GM18909 (cell line): ENCODE measurements around the gene HS6ST1.

ENCODE experiments used
- ATAC-seq: cut with Tn5 transposase; IDR thresholded peaks from one replicate; pipeline ENCODE4 v1.9.1; 2021; ENCODE audit warnings: mild to moderate bottlenecking; ENCODE audit not compliant: unreplicated experiment, poor library complexity

The HS6ST1 gene

DNA sequence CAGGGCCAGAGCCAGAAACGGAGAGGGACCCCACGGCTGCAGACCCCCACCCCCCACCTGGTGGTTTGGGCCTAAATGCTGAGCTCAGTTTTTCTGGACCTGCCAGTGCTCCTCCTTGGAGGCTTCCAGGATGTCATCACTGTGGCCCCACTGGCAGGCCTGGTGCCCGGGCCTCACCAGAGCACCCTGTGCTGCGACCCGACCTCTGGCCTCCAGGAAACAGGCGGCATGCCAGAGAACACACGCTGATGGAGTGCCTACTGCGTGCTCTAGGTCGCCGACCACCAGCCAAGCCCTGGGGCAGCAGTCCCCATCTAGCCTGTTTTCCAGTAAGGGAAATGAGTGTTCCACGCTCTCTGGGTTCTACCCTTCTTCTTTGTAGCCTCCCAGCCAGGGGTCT is 33.8 kb downstream of the HS6ST1 start:
- ATAC-seq: no peak

DNA sequence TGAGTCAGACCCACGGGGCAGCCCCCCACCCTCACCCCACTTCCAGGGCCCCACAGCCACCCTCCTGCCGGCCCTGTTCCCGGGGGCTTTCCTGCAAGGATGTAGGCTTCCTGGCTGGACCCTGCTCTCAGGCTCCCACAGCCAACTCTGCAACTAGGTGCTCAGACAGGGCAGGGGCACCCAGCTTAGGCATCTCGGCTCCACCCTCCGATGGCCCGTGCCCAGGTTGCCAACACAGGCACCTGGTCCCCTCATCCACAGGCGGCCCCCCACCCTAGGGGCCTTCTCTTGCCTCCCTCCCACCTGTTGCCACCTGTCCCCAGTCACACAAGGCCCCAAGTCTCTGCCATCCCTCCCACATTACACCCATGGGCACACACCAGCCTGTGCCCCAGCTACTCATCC is 34.6 kb downstream of the HS6ST1 start:
- ATAC-seq: no peak

DNA sequence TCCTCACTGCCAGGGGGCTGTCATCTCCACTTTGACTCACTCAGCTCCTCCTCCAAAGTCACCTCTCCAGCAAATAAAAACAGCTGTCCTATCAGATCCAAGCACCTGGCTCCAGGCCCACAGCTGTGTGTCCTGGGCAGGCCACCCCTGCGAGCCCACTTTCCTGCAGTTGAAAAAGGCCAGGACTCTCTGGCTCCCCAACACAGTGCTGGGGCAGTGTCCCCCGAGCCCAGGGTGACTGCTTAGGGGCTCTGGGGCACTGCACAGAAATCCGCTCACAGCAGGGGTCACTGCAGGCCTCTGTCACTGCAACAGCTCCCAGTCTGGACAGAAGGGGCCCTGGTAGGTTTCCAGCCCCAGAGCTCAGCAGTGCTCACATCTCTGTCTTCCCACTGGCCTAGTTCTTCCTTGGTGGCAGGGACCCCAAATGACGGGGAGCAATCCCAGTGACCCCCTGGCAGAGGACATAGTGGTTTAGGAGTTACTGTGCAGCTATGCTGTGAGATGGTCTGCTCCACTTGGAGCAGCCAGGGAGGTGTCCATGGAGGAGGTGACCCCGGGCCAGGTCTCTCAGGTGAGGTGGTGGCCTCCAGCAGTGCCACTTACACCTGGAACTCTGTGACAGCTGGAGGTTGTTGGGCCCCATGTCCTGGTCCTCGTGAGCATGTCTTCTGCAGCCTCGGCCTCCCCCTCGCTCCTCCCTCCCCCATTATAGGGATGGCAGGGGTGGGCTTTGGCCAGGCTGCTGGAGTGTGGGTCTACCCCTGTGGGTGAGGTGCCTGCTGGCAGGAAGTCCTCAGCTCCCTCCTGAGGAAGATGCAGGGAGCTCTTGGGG is 35.5 kb downstream of the HS6ST1 start:
- no peak for ATAC-seq

DNA sequence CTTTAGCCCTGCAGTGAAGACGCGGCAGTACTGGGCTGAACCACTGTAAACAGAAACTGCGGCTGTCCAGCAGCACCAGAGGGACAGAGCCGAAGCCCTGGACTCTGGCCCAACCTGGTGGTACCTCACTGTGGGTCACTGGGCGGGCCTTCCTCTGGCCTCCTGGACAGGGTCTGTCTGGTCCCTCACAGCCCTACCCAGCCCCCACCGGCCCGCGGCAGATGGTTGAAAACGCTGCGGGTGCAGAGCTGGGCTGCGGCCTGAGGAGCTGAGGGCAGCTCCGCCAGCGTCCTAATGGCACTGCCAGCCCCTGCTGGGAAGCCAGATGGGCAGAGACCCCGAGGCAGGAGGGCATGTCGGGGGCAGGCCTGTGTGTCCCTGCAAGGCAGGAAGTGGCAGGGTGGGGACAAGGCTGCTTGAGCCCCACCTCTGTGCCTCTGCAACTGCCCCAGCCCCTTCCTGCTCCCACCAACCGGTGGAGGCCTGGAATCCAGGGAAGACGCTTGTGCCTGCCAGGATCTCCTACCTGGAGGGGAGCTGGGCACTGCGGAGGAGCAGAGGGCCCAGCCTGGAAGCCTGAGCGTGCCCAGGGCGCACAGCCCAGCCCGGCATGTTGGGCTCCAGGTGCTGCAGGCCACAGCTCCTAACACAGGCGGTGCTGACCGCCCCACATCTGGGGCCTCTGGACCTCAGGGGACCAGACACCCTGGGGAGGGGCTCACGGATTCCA is 36.3 kb downstream of the HS6ST1 start:
- no peak for ATAC-seq

DNA sequence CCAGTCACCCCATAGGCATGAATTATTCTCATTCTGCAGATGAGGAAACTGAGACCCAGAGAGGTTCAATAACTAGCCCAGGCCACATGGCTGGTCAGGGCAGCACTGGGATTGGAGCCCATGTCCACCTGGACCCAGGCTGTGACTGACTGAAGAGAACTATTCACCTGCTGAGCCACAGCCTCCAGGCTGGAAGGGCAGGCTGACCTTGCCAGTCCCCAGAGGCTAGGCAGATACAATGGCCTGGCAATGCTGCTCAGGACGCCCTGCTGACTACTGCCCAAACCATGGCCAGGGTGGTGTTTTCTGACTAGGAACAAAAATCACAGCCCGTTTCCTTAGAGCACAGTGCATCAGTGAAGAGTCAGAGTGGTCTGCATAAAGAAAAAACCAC is 36.8 kb downstream of the HS6ST1 start:
- no peak for ATAC-seq

DNA sequence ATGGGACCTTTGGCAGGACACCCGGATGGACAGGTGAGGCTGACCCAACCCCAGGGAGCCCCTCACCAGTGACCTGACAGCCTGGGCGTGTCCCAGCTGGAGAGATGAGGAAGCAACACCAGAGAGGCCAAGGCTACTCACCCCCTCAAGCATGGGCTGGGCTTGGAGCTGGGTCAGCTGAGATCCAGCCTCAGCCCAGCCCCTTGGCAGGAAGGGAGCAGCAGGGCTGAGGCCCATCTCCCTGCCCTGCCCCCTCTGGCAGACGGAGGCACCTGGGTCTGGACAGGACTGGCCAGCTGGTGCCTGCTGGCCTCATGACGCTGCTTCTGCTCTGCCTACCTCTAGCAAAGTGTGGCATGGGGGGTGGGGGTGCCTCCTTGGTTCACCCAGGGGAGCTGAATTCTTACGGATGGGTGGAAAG is 37.8 kb downstream of the HS6ST1 start:
- ATAC-seq: no peak

DNA sequence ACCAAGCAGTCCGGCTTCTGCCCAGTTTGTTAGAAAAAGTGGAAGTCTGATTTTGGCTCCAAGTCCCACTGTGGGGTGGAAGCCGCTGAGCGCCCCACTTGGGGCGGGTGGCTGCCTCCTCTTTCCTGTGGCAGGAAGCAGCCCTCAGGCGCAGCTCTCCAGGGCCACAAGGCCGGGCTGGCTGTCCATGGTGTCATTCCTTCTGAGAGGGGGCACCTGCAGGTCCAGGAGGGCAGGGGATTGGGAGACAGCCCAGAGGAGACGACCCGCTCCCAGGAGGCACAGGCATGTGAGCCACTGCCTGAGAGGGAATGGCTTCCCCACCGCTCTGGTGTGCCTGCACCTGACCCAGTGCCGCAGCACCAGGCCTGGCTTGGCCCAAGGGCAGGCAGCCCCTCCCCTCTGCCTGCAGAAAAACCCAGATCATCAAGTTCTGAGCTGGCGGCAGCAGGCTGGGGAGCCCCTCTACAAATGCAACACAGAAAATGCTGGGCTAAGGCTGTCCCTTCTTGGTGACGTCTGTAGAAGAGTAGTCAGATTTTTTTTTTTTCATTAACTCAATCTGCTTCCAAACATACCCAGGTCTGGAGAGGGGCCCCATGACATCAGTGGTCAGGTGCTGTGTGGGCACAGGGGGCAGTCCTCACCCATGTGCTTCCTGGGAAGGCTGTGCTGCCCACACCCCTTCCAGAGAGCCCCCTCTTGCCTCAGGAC is 38.4 kb downstream of the HS6ST1 start:
- ATAC-seq: no peak

DNA sequence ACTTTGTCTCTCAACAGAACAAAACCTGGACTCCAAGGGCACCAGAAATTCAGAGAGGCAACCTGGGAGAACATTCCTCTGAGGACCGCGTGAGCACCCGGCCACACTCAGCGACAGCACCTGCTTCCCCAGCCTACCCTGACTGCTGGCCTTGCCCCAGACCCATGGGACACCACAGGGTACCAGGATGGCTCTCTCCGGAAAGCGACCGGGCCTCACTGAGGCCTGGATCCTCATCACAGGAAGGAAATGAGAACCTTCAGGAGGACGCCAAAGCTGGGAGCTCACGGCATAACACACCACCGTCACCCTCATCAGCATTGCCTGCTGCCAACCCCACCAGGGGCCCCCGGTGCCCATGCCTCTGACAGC is 38.9 kb downstream of the HS6ST1 start:
- ATAC-seq: no peak

DNA sequence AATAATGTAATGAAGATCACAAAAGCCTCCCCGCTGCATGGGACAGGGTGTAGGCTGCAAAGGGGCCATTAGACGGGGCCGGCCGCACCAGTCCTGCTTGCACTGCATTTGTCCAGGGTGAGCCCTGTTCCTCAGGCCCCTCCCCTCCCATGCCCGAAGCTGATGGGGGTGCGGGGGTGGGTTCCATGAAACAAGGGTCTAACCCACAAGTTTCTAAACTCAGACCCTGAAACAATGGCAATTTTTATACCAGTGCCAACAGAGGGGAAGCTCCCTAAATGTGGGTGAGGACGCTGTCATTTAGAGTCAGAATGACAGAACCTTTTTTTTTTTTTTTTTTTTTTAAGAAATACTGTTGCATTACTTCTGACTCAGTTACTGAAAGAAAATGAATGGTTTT is 39.7 kb downstream of the HS6ST1 start:
- no peak for ATAC-seq

DNA sequence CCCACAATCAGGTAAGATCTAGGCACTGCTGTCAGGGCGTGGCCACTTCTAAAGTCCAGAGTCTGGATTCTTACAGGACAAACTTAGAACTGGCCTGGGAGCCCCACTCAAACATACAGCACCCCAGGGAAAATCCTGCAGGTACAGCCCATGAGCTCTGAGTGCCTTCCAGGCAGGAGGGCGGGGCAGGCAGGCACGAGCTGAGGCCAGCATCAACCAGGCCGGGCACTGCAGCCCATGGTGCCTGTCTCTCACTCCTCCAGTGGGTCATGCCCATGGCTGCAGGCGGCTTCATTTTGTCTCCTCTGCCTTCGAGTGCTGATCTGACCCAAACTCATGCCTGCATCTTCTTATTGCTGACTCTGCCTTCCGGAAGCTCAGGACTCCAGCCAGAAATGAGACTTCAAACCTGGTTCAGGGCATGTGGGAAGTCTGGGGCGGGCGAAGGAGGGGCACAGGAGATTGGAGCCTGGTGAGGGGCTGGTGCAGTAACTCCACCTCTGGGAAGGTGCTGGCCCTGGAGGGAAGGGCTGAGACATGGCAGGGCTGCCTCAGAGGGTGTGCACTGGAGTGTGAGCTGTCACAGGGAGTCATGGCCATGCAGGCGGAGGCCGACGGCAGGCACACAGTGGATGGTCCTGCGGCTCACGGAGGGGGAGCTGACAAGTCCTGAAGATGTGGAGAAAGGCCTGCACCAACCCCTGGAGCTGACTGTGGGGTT is 40.5 kb downstream of the HS6ST1 start:
- ATAC-seq: no peak

DNA sequence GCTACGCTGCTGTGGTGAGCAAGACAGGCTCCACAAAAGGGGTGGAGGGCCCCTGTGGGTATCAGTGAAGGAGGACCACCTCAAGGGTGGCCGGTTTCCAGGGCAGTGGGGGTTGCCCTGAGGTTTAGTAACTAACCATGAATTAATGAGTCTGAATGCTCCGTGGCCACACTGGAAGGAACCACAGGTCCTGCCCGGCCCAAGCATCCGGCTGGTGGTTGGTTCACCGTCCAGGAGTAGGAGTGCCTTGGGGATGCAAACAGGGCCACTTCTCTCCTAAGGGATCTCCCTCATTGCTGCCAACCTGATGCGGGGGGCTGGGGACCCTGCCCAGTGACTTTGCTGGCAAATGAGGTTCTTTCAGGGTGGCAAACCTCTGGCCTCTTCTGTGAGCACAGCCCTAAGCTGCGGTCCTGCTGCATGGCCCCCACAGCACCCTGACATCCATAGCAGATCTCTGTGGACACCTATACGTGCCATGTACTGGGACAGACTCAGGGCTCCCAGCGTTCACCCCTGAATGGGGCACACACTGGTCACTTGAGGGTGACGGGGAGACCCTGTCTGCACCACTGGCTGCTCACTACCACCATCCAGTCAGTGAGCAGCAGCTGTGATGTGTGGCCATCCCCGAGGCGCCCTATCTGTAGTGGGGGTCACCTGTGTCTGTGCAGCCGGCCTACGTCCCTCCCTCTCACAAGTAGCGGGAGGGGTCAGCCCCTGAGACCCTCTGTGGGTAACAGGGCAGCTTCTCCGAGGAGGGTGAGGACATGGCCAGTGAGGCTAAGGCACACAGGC is 41.6 kb downstream of the HS6ST1 start:
- no peak for ATAC-seq

DNA sequence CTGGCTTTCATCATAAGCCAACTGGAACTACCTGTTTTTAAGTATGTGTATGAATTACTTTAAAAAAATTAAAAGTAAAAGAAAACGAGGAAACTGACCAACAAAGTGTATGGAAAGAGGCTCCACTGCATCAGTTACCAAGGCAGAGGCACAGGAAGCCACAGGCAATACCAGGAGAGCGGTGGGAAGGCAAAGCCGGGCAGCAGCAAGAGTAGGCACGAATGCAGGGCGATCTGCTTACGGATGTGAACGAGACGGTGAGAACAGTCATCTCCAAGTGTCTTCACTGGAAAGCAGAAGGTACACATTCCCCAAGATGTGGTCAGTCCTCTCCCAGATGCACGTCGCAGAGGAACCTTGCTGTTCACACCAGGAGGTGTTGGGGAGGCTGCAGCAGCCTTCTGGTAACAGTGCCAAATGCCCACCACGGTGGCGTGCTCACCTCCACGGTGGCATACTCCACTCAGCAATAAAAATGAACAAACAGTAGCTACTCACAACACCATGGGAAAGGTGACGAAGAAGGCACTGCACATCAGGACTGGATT is 43.1 kb downstream of the HS6ST1 start:
- no peak for ATAC-seq

DNA sequence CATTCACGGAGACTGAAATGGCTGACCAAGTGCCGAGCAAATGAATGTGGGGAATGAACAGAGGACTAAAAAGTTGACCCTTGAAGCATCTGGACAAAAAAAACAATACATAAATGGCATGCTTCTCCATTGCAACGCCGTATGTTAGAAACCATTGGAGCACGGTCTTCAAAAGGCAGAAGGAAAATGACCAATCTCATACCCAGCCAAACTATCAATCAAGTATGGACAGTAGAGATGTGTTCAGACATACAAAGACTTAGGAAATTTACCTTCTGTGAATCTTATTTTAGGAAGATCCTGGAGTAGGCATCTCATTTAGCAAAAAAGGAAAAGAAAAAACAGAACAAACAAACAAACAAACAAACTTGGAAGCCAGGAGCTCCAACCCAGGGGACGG is 44.5 kb downstream of the HS6ST1 start:
- ATAC-seq: no peak

DNA sequence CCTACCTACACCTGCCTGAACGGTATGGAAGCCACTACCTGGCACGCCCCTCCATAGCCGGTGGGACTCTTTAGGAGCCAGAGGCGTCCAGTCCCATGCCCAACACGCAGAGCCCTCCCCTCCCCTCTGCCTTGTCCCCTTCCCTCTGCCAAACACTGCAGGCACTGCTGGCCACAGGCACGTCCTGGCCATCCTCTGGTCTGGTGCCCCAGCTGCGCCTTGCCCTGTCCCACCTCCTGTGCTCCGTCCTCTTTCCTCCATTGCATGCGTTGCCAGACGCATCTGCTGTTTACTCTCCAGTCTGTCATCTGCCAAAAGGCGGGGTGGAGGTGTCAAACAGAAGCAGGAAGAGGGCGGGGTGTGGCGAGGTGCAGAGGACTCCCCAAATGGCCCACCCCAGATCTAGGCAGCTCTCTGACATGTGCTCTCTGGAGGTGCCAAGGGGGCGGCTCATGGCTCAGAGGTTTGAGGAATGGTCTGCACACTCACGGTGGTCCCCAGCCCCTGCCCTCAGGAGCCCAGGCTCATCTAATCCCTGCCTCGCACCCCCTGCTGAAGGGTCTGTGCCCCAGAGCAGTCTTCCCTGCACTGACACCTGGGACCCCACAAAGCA is 45.1 kb downstream of the HS6ST1 start:
- no peak for ATAC-seq

DNA sequence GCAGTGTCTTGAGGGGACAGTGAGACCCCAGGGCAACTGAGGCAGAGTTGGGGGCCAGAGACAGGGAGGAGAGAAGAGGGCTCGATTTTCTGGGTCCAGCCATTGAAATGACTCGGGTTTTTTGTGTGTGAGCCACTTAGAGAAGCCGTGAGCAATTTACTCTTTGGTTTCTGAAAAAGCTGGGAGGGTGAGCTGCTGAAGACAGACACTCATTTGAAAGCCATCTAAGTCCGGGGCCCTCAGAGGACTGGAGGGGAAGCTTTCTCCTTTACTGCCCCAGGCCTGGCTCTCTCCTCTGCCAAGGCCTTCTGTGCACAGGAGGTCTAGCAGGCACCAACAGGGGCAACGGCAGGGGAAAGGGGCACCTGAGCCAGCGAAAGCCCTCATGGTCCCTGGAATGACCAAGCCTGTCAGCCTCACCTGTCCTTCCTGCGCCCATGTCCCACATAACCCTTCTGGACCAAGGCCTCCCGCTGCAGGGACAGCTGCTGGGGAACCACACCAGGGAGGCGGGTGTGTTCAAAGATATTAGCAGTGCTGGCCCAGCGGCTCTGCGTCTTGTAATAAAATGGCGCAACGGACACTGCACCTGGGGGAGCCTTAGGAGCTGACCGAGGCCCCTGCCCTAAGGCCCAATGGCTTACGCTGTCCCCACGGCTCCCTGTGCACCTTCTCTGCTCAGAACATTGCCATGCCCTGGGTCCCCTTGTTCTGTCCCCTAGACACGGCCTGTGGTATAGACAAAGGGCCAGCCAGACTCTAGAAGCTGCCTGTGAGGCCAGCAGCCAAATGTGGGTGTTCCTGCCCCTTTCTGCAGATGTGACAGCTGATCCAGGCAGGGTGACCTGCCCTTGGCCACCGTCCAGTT is 45.8 kb downstream of the HS6ST1 start:
- ATAC-seq: no peak

DNA sequence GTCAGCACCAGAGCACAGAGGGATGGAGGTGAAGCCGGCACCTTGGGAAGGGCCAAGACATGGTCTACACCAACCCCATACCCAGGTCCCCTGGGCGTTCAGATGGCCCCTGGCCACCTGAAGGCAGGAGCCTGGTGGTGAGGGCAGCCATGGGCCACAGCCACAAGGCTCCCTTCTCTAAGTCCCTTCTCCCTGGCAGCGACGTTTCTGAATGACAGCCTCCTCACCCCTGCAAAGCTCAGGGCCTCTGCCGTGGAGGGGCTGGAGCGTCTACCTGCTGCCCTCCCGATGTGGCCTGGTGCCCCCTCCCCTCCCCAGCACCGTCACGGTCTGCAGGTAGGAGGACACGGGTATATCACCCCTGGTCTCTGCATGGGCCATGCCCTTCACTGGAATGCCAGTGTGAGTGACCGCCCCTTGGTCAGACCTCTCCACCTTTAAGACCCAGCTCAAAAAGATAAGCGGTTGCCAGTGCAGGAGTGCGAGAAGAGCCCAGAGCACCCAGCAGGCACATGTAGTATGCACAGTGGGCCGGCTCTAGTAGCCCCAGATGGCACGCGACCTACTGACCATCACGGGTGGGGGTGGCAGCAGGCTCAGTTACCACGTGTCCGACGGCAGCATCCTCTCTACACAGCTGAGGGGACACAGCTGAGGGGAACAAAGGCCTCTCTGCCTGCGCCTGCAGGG is 46.6 kb downstream of the HS6ST1 start:
- ATAC-seq: no peak

DNA sequence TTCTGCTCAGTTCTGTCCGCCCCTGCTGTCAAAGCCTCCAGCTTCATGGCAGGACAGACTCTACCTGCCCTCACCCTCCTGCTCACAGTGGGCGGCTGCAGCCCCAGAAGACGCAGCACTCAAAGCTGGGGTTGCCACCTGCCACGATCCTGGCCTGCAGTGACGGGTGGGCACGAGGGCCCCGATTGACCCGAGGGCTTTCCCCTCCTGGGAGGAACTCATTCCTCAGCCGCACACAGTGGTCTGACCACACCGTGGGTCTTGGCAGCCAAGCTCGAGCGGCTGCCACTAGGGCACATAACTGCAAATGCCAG is 47.1 kb downstream of the HS6ST1 start:
- ATAC-seq: no peak
